GM21786 (cell line): Measurements from ENCODE around the gene DDX49.
"Not testable (repeated sequence)": the region's sequence is repeated elsewhere in the genome, so short reads cannot be mapped to it uniquely, and the experiment has no call there.

Experiments
- ATAC-seq: cut with Tn5 transposase; IDR thresholded peaks from one replicate; pipeline ENCODE4 v1.9.1; 2021; ENCODE audit not compliant: unreplicated experiment

The DDX49 gene

GRCh38 chr19:18940769-18941627, 21.5 kb downstream of the DDX49 start, which contains the start of gene HOMER3:
Gene HOMER3, minus strand, starts transcription at chr19:18941217. Its CDS starts 2,235 bp downstream, at chr19:18938982.
- no peak for ATAC-seq

- ATAC-seq, result no peak
These were observed 22.3 kb downstream of the DDX49 start for GRCh38 chr19:18941628-18942354.

GRCh38 chr19:18942692-18943091, 23.2 kb downstream of the DDX49 start:
- ATAC-seq, result no peak

- no peak for ATAC-seq
These were observed 23.9 kb downstream of the DDX49 start for GRCh38 chr19:18943465-18943864.

- ATAC-seq, result no peak
These were observed 25.8 kb downstream of the DDX49 start for GRCh38 chr19:18945297-18945696.

- ATAC-seq, result no peak
These were observed 26.8 kb downstream of the DDX49 start for GRCh38 chr19:18946335-18946734.

- ATAC-seq, result no peak
These were observed 27.4 kb downstream of the DDX49 start for GRCh38 chr19:18946918-18947317.

- ATAC-seq, result no peak
These were observed 28.8 kb downstream of the DDX49 start for GRCh38 chr19:18948075-18948975.

GRCh38 chr19:18948976-18949356, 29.5 kb downstream of the DDX49 start:
- ATAC-seq, result no peak

- ATAC-seq, result no peak
These were observed 30.3 kb downstream of the DDX49 start for GRCh38 chr19:18949858-18950257.

- no peak for ATAC-seq
These were observed 32.3 kb downstream of the DDX49 start for GRCh38 chr19:18951721-18952281.

- not testable (repeated sequence) for ATAC-seq
These were observed 33.0 kb downstream of the DDX49 start for GRCh38 chr19:18952364-18953003.

- ATAC-seq, result no peak
These were observed 34.6 kb downstream of the DDX49 start for GRCh38 chr19:18954094-18954493.

GRCh38 chr19:18955042-18955441, 35.5 kb downstream of the DDX49 start:
- no peak for ATAC-seq

GRCh38 chr19:18960370-18960769, 40.9 kb downstream of the DDX49 start:
- ATAC-seq, result no peak

- ATAC-seq, result no peak
These were observed 42.5 kb downstream of the DDX49 start for GRCh38 chr19:18961767-18962620.

GRCh38 chr19:18964121-18964520, 44.6 kb downstream of the DDX49 start:
- ATAC-seq, result no peak

GRCh38 chr19:18966307-18966706, 46.8 kb downstream of the DDX49 start:
- no peak for ATAC-seq

- ATAC-seq, result no peak
These were observed 48.0 kb downstream of the DDX49 start for GRCh38 chr19:18967358-18968146.
